Gastrocnemius medialis (tissue), 4 donors: Measurements from ENCODE around the gene MKNK2. TPM values are rescaled to one million over a fixed set of nuclear protein-coding genes. Genes with fewer than 3 reads are reported as not detected.
"Not testable (repeated sequence)": the region's sequence is repeated elsewhere in the genome, so short reads cannot be mapped to it uniquely, and the experiment has no call there.

ENCODE experiments used
- ATAC-seq, 2 donors: fragments of 150-250 bp; one replicate each; pipeline ENCODE4 v1.9.1; 2016
- DNase-seq, 2 donors: peaks; one replicate each; pipeline ENCODE4 v3.0.0-alpha.2; 2019
- H3K27ac ChIP-seq, 4 donors: fragments of 200-600 bp; sonication (generic); 1 replicate in 1 of 4; 2 replicates in 3 of 4; pipeline ENCODE4 v1.5.1; 2016 to 2018; ENCODE audit warnings: mild to moderate bottlenecking in 2 of 4, moderate library complexity in 1 of 4
- H3K27me3 ChIP-seq, 3 donors: fragments of 200-600 bp; sonication (generic) in 2 of 3; 1 replicate in 1 of 3; 2 replicates in 2 of 3; pipeline versions ENCODE4 v1.5.1 to v1.6.0; 2016 to 2019; ENCODE audit warnings: mild to moderate bottlenecking in 1 of 3, moderate library complexity in 1 of 3
- H3K36me3 ChIP-seq, 2 donors: fragments of 200-600 bp; sonication (generic) in 1 of 2; one replicate each; pipeline ENCODE4 v1.5.1; 2017 to 2018
- H3K4me1 ChIP-seq, 2 donors: fragments of 200-600 bp; sonication (generic) in 1 of 2; one replicate each; pipeline ENCODE4 v1.5.1; 2016 to 2017; ENCODE audit warnings: mild to moderate bottlenecking in 2 of 2
- H3K4me3 ChIP-seq, 4 donors: fragments of 200-600 bp; sonication (generic) in 3 of 4; 1 replicate in 1 of 4; 2 replicates in 3 of 4; pipeline ENCODE4 v1.5.1; 2016 to 2019; ENCODE audit warnings: mild to moderate bottlenecking in 2 of 4
- H3K9me3 ChIP-seq, 3 donors: fragments of 200-600 bp; sonication (generic) in 2 of 3; 1 replicate in 1 of 3; 2 replicates in 2 of 3; pipeline ENCODE4 v1.5.1; 2016 to 2019
- CTCF ChIP-seq, 5 experiments: fragments of 450-650 bp in 3 of 5; fragments of 200-600 bp in 2 of 5; sonication (generic) in 2 of 5; IDR thresholded peaks in 4 of 5; conservative IDR thresholded peaks in 1 of 5; 1 replicate in 4 of 5; 2 replicates in 1 of 5; pipeline ENCODE4 v1.5.1; 2016 to 2019; ENCODE audit warnings: antibody characterized with exemption in 5 of 5, mild to moderate bottlenecking in 3 of 5, moderate library complexity in 3 of 5
- POLR2A ChIP-seq, 2 donors: fragments of 450-650 bp; IDR thresholded peaks; one replicate each; pipeline ENCODE4 v1.6.1; 2017; ENCODE audit warnings: antibody characterized with exemption in 2 of 2, mild to moderate bottlenecking in 2 of 2, moderate library complexity in 2 of 2
- in situ Hi-C, 4 donors: fragments of 200-750 bp; cut with MboI; loops; one replicate each; pipeline versions ENCODE4 v1.15.0 to v1.8.0; 2017; ENCODE audit warnings: low sequenced_read_pairs in 4 of 4
- intact Hi-C: fragments of 100-400 bp; cut with DNase I; formaldehyde crosslinking; loops from one replicate; pipeline ENCODE4 v1.15.1; 2023; ENCODE audit warnings: low total_unique reads
- total RNA-seq, 4 donors: library from RNA; depleted of rRNA; stranded (reverse); fragments of >200 nt; gene quantifications; one replicate each; pipeline versions ENCODE4 v1.1.0 to v1.2.3, GENCODE V29; 2016

The MKNK2 gene
- total RNA-seq, 4 donors from 2014 or later = 1,858 to 2,149 (median 1,965) TPM

GRCh38 chr19:2034729-2035589 lies 16.1 kb downstream of the MKNK2 start:
- Histone ChIP-seq H3K27me3 (no peaks in the 10 kb centered on the region), H3K27ac (peak overlapping the region; percentile 96 to 100 (median 100)), H3K4me3 (no peak overlapping the region), H3K9me3 (peaks cover 0 to 6% (median 6%) of the 10 kb centered on the region in 3 donors), H3K36me3 (peaks cover 0 to 21% of the 10 kb centered on the region in 2 donors), H3K4me1 (peaks cover 15 to 22% of the 10 kb centered on the region in 2 donors)
- DNase-seq = peak in 1 of 2 donors; percentile 79
- intact Hi-C loops = no loop called here
- ATAC-seq = peak; percentile 13 to 18
- no peak for TF ChIP-seq CTCF (IDR thresholded peaks at IDR 0.05 in 4 of 5, conservative IDR thresholded peaks at IDR 0.05 in 1 of 5)
- TF ChIP-seq POLR2A (IDR thresholded peaks at IDR 0.05) = no peak
- in situ Hi-C loops = no loop called here

GRCh38 chr19:2034253-2034652 lies 16.8 kb downstream of the MKNK2 start:
- DNase-seq, intact Hi-C loops, ATAC-seq, in situ Hi-C loops, H3K4me3 ChIP-seq, H3K9me3 ChIP-seq, H3K27me3 ChIP-seq: not testable (repeated sequence)
- H3K36me3 ChIP-seq = peaks cover 0 to 14% of the 10 kb centered on the region in 2 donors
- peak overlapping the region; percentile 96 to 100 (median 100) for H3K27ac ChIP-seq
- peaks cover 15 to 22% of the 10 kb centered on the region in 2 donors for H3K4me1 ChIP-seq

- TF ChIP-seq POLR2A (IDR thresholded peaks at IDR 0.05) (no peak), CTCF (IDR thresholded peaks at IDR 0.05 in 4 of 5, conservative IDR thresholded peaks at IDR 0.05 in 1 of 5) (no peak)
- intact Hi-C loops (no loop called here), in situ Hi-C loops (no loop called here)
- Histone ChIP-seq H3K36me3 (peaks cover 0 to 10% of the 10 kb centered on the region in 2 donors), H3K27ac (peak overlapping the region; percentile 96 to 100 (median 100)), H3K9me3 (peaks cover 0 to 6% (median 6%) of the 10 kb centered on the region in 3 donors), H3K4me1 (peaks cover 15 to 22% of the 10 kb centered on the region in 2 donors), H3K4me3 (no peak overlapping the region), H3K27me3 (no peaks in the 10 kb centered on the region)
- DNase-seq (no peak), ATAC-seq (no peak)
Observed at GRCh38 chr19:2033825-2034159, 17.3 kb downstream of the MKNK2 start.

GRCh38 chr19:2033115-2033824 lies 17.8 kb downstream of the MKNK2 start:
- Histone ChIP-seq H3K27me3 (no peaks in the 10 kb centered on the region), H3K9me3 (peaks cover 0 to 6% (median 6%) of the 10 kb centered on the region in 3 donors), H3K36me3 (peaks cover 0 to 4% of the 10 kb centered on the region in 2 donors), H3K4me3 (peak overlapping the region in 1 of 4 donors; percentile 38), H3K4me1 (peaks cover 15 to 23% of the 10 kb centered on the region in 2 donors), H3K27ac (peak overlapping the region; percentile 96 to 100 (median 100))
- in situ Hi-C loops = no loop called here
- ATAC-seq (no peak), DNase-seq (peak in 1 of 2 donors; percentile 16)
- no peak for TF ChIP-seq CTCF (IDR thresholded peaks at IDR 0.05 in 4 of 5, conservative IDR thresholded peaks at IDR 0.05 in 1 of 5)
- no peak for TF ChIP-seq POLR2A (IDR thresholded peaks at IDR 0.05)
- intact Hi-C loops = no loop called here
